Erythroblast (primary cell): ENCODE measurements around the gene KIF18A.
"Not testable (repeated sequence)": the region's sequence is repeated elsewhere in the genome, so short reads cannot be mapped to it uniquely, and the experiment has no call there.

Experiments used
- DNase-seq, 2 experiments: peaks; one replicate each; lab custom pipeline; 2025; lab: John Stamatoyannopoulos, UW
- GATA1 ChIP-seq: IDR thresholded peaks from 2 replicates; pipeline ENCODE4 v1.6.1; 2011; ENCODE audit warnings: low read depth, mild to moderate bottlenecking, control low read depth, low read length, moderate library complexity
- POLR2A ChIP-seq: IDR thresholded peaks from 2 replicates; pipeline ENCODE4 v1.6.1; 2011; ENCODE audit warnings: mild to moderate bottlenecking, low read length

KIF18A gene

GRCh38 chr11:28107750-28108618 lies at the start of gene KIF18A, which contains the start of gene METTL15:
KIF18A (minus strand) TSS chr11:28108156; CDS start chr11:28097947, 10,209 bp downstream.
METTL15 (plus strand) TSS chr11:28108388; CDS start chr11:28113335, 4,947 bp downstream.
- TF ChIP-seq GATA1 (no peak), POLR2A (peak; percentile 95)

GRCh38 chr11:28153586-28153985 lies 45.6 kb upstream of the KIF18A start:
- DNase-seq = no peak
- TF ChIP-seq POLR2A (no peak), GATA1 (no peak)

More at GRCh38 chr11:28107750-28108618, at the start of gene KIF18A, which contains the start of gene METTL15:
- DNase-seq = peak; percentile 100

GRCh38 chr11:28152743-28153142 lies 44.8 kb upstream of the KIF18A start:
- DNase-seq = peak; percentile 5 to 12
- TF ChIP-seq POLR2A (no peak), GATA1 (no peak)

- DNase-seq = peak in 1 of 2 experiments; percentile 9
- TF ChIP-seq POLR2A = no peak
- TF ChIP-seq GATA1 = no peak
Measured at GRCh38 chr11:28146123-28146751, 38.3 kb upstream of the KIF18A start.

GRCh38 chr11:28144808-28145207 lies 36.9 kb upstream of the KIF18A start:
- no peak for DNase-seq
- TF ChIP-seq GATA1 (no peak), POLR2A (no peak)

- TF ChIP-seq GATA1 (no peak), POLR2A (no peak)
- DNase-seq = no peak
Measured at GRCh38 chr11:28142724-28143123, 34.8 kb upstream of the KIF18A start.

- TF ChIP-seq POLR2A (no peak), GATA1 (no peak)
- no peak for DNase-seq
Measured at GRCh38 chr11:28140689-28141455, 32.9 kb upstream of the KIF18A start.

GRCh38 chr11:28139841-28140415 lies 32.0 kb upstream of the KIF18A start:
- TF ChIP-seq POLR2A (no peak), GATA1 (no peak)

GRCh38 chr11:28137832-28138231 lies 29.9 kb upstream of the KIF18A start:
- DNase-seq = peak; percentile 15 to 40
- TF ChIP-seq GATA1 (no peak), POLR2A (no peak)

More at GRCh38 chr11:28139841-28140415, 32.0 kb upstream of the KIF18A start:
- DNase-seq = no peak

GRCh38 chr11:28137366-28137765 lies 29.4 kb upstream of the KIF18A start:
- DNase-seq = peak in 1 of 2 experiments; percentile 18
- no peak for TF ChIP-seq POLR2A
- no peak for TF ChIP-seq GATA1

GRCh38 chr11:28136157-28136556 lies 28.2 kb upstream of the KIF18A start:
- not testable (repeated sequence) for DNase-seq

GRCh38 chr11:28133146-28133545 lies 25.2 kb upstream of the KIF18A start:
- no peak for DNase-seq
- TF ChIP-seq GATA1 (no peak), POLR2A (no peak)

GRCh38 chr11:28132548-28132947 lies 24.6 kb upstream of the KIF18A start:
- TF ChIP-seq GATA1 (no peak), POLR2A (no peak)
- no peak for DNase-seq
